HK-2 (cell line): ENCODE results near the gene MTA1.

Source experiments
- DNase-seq: peaks from one replicate; pipeline ENCODE4 v3.0.0-alpha.2; 2018; ENCODE audit not compliant: unreplicated experiment

Gene MTA1

GRCh38 chr14:105422695-105423487 lies 3.3 kb downstream of the MTA1 start:
- no peak for DNase-seq

- no peak for DNase-seq
Observed at GRCh38 chr14:105423488-105424195, 4.0 kb downstream of the MTA1 start.

GRCh38 chr14:105424861-105425260 lies 5.2 kb downstream of the MTA1 start:
- DNase-seq: no peak

- no peak for DNase-seq
Observed at GRCh38 chr14:105425823-105426247, 6.2 kb downstream of the MTA1 start.

- DNase-seq: no peak
Observed at GRCh38 chr14:105426416-105427130, 6.9 kb downstream of the MTA1 start.

GRCh38 chr14:105427412-105427811 lies 7.8 kb downstream of the MTA1 start:
- no peak for DNase-seq

GRCh38 chr14:105427936-105428485 lies 8.4 kb downstream of the MTA1 start:
- no peak for DNase-seq

- DNase-seq: no peak
Observed at GRCh38 chr14:105430042-105430441, 10.4 kb downstream of the MTA1 start.

- no peak for DNase-seq
Observed at GRCh38 chr14:105430565-105430964, 10.9 kb downstream of the MTA1 start.

- no peak for DNase-seq
Observed at GRCh38 chr14:105431256-105431655, 11.6 kb downstream of the MTA1 start.

GRCh38 chr14:105432657-105433056 lies 13.0 kb downstream of the MTA1 start:
- DNase-seq: no peak

GRCh38 chr14:105433161-105433605 lies 13.6 kb downstream of the MTA1 start:
- no peak for DNase-seq

- DNase-seq: no peak
Observed at GRCh38 chr14:105436402-105436801, 16.8 kb downstream of the MTA1 start.

GRCh38 chr14:105436891-105437722 lies 17.5 kb downstream of the MTA1 start:
- no peak for DNase-seq

- no peak for DNase-seq
Observed at GRCh38 chr14:105437723-105438500, 18.3 kb downstream of the MTA1 start.

- DNase-seq: no peak
Observed at GRCh38 chr14:105439179-105439578, 19.6 kb downstream of the MTA1 start.

GRCh38 chr14:105439710-105440553 lies 20.3 kb downstream of the MTA1 start:
- no peak for DNase-seq

- DNase-seq: no peak
Observed at GRCh38 chr14:105440554-105440900, 20.9 kb downstream of the MTA1 start.

- DNase-seq: no peak
Observed at GRCh38 chr14:105440992-105441391, 21.4 kb downstream of the MTA1 start.

- DNase-seq: no peak
Observed at GRCh38 chr14:105442125-105442524, 22.5 kb downstream of the MTA1 start.
